ENCODE results near the gene MEG3.

DNA sequence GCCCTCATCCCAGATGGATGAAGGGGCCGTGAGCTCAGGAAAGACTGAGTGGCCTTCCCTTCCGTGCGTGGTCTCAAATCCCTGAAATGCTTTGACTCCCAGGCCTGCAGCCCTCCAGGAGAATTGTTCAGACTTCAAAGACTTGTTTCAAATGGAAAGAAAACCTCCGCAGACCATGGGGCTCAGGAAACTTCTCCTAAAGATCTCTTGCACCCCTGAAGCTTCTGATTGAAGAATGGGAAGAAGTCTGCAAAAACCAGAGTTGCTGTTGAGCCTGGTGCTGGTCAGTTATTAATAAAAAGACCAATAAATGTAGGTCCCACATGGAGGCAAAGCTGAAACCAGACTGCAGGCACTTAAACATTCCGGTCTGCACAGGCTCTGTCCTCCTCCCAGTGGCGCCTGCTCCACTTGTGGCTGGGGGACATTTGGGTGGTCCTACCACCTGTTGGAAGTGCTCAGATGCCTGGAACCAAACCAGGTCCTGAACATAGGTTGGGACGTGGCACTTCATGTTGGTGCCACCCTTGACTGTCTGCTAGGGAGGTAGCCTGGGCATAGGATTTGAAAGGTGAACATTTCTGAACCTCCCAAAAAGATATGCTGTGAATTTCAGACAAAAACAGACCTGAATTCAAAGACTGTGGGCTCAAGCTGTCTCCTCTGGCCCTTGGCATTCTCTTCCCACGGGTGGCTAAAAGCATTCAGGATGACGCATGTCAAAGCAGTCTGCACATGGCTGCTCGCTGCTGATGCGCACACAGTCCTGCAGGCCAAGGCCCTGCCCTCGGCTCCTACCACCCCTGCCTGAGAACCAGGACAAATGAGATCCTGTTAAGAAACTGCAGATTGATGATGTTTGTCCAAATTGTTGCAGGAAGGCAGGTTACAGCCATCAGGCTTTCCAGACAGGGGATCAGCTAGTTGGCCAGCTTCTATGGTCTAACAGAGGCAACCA lies 36.2 kb upstream of the MEG3 start:
- TF ChIP-seq, protein P1, sequence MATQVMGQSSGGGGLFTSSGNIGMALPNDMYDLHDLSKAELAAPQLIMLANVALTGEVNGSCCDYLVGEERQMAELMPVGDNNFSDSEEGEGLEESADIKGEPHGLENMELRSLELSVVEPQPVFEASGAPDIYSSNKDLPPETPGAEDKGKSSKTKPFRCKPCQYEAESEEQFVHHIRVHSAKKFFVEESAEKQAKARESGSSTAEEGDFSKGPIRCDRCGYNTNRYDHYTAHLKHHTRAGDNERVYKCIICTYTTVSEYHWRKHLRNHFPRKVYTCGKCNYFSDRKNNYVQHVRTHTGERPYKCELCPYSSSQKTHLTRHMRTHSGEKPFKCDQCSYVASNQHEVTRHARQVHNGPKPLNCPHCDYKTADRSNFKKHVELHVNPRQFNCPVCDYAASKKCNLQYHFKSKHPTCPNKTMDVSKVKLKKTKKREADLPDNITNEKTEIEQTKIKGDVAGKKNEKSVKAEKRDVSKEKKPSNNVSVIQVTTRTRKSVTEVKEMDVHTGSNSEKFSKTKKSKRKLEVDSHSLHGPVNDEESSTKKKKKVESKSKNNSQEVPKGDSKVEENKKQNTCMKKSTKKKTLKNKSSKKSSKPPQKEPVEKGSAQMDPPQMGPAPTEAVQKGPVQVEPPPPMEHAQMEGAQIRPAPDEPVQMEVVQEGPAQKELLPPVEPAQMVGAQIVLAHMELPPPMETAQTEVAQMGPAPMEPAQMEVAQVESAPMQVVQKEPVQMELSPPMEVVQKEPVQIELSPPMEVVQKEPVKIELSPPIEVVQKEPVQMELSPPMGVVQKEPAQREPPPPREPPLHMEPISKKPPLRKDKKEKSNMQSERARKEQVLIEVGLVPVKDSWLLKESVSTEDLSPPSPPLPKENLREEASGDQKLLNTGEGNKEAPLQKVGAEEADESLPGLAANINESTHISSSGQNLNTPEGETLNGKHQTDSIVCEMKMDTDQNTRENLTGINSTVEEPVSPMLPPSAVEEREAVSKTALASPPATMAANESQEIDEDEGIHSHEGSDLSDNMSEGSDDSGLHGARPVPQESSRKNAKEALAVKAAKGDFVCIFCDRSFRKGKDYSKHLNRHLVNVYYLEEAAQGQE (IDR thresholded peaks at IDR 0.05; ENCODE audit: borderline replicate concordance), result no peak
- no peak for TF ChIP-seq CTCF (IDR thresholded peaks at IDR 0.05; ENCODE audit: poor library complexity, severe bottlenecking)
- TF ChIP-seq SMC3 (conservative IDR thresholded peaks at IDR 0.05; ENCODE audit: poor library complexity), result no peak
- no peak for TF ChIP-seq EP300 (conservative IDR thresholded peaks at IDR 0.05; ENCODE audit: poor library complexity, severe bottlenecking)

All from neural cell (in vitro differentiated cells).